Bronchial epithelial cell (primary cell): ENCODE data around the gene OTC. TPM values are rescaled to one million over a fixed set of nuclear protein-coding genes. Genes with fewer than 3 reads are reported as not detected.

Experiments used
- DNase-seq: peaks from one replicate; pipeline ENCODE4 v3.0.0-alpha.2; 2010; ENCODE audit warnings: low read depth
- FAIRE-seq: peaks from 2 replicates; lab custom pipeline; 2011; peaks lifted over from hg19 to GRCh38; lab: Jason Lieb, UNC
- H3K27me3 ChIP-seq: 2 replicates; pipeline ENCODE4 v1.5.1; 2011; ENCODE audit warnings: low read length; ENCODE audit not compliant: control insufficient read depth, insufficient read depth
- H3K36me3 ChIP-seq: 2 replicates; pipeline ENCODE4 v1.5.1; 2011; ENCODE audit warnings: low read length; ENCODE audit not compliant: control insufficient read depth, insufficient read depth
- H3K4me3 ChIP-seq: 2 replicates; pipeline ENCODE4 v1.5.1; 2011; ENCODE audit warnings: mild to moderate bottlenecking, low read depth, low read length, control low read depth
- CTCF ChIP-seq: IDR thresholded peaks from 2 replicates; pipeline ENCODE4 v1.5.1; 2011; ENCODE audit warnings: mild to moderate bottlenecking, moderate library complexity, low read length, control low read depth, inconsistent platforms; ENCODE audit not compliant: insufficient read depth, severe bottlenecking
- total RNA-seq: library from RNA; depleted of rRNA; stranded (reverse); fragments of >200 nt; gene quantifications from 2 replicates; pipeline ENCODE4 v1.2.1, GENCODE V29; 2014

OTC gene
- total RNA-seq, 1 donor from 2014 or later: not detected

DNA sequence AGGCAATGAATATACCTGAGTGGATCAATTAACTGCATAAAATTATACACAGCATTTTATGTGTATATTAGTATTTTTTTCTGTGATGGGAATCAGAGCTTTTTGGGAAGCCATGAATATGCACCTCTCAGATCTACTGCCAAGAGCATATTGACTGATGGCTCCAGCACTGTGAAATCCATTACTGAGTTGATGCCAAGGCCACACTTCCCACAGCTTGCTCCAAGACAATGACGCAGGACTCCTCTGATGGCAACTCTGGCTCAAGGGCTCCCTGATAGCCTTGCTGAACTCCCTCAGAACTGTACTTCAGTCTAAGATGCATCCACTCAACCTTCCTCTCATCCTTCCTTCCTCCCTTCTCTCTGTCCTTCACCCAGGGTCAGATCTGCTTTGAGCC, 82.7 kb downstream of the OTC start:
- TF ChIP-seq CTCF: no peak
- no peak for FAIRE-seq
- Histone ChIP-seq H3K36me3 (no peaks in the 10 kb centered on the region), H3K27me3 (no peaks in the 10 kb centered on the region), H3K4me3 (no peak overlapping the region)
- DNase-seq: no peak

DNA sequence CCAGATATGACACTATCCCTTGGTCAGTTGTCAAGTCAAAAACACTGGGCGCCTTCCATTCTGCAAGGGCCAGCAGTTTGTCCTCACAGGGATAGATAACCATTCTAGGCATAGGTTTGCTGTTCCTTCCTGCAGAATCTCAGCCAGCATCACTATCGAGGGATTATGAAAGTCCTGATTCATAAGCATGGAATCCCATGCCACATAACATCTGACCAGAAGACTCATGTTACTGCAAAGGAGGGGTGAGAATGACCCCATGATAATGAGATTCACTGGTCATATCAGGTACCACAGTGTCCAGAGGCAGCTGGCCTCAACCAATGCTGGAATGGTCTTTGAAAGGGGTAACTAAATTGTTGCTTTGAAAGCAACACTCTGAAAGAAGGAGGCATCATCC, 84.7 kb downstream of the OTC start:
- no peak for FAIRE-seq
- no peak for TF ChIP-seq CTCF
- H3K27me3 ChIP-seq: no peaks in the 10 kb centered on the region
- H3K4me3 ChIP-seq: no peak overlapping the region
- DNase-seq: peak; percentile 33
- no peaks in the 10 kb centered on the region for H3K36me3 ChIP-seq

DNA sequence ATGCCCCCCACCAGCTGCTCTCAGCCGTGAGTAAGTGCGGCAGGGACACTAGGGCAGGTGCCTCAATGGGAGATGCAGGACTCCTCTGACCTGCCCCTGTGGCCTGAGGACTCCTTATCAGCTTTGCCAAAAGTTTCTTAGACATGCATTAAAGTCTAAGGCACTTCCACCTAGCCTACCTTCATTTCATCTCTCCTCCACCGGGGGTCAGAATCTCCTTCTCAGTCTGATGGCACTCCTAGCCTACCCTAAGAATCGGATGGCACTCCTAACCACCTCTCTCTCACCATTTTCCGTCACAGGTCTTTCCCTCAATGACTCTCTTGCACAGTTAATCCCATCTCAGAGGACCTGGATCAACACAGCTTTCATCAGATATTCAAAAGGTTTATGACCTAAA, 85.9 kb downstream of the OTC start:
- TF ChIP-seq CTCF: no peak
- Histone ChIP-seq H3K4me3 (no peak overlapping the region), H3K36me3 (no peaks in the 10 kb centered on the region), H3K27me3 (no peaks in the 10 kb centered on the region)
- DNase-seq (no peak), FAIRE-seq (peak; percentile 60)

DNA sequence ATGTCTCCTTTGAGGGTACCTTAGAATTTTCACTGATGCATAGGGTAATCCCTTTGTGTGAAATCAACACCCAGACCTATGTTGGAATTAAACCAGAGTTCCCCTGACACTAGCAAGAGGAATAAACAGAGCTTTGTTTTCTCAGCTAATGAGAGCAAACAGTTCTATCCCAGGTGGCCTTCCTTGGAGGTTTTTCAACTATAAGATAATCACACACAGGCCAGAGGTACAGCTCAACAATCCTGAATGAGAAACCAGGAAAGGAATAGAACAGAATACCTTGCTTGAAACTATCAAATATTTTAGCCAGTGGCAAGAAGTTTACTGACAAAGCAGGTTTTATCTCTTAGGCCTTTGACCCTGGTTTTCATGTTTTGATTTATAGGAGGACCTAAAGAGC, 100.2 kb downstream of the OTC start:
- H3K27me3 ChIP-seq: no peaks in the 10 kb centered on the region
- no peaks in the 10 kb centered on the region for H3K36me3 ChIP-seq
- no peak overlapping the region for H3K4me3 ChIP-seq
- no peak for FAIRE-seq
- DNase-seq: no peak
- TF ChIP-seq CTCF: no peak

GRCh38 chrX:38458071-38458470, 105.7 kb downstream of the OTC start:
- DNase-seq (peak; percentile 25), FAIRE-seq (no peak)
- TF ChIP-seq CTCF: peak; percentile 33
- H3K27me3 ChIP-seq: no peaks in the 10 kb centered on the region
- no peaks in the 10 kb centered on the region for H3K36me3 ChIP-seq
- H3K4me3 ChIP-seq: no peak overlapping the region

- FAIRE-seq (no peak), DNase-seq (no peak)
- no peak overlapping the region for H3K4me3 ChIP-seq
These were observed 109.9 kb downstream of the OTC start for GRCh38 chrX:38462257-38462656.

More at GRCh38 chrX:38462257-38462656, 109.9 kb downstream of the OTC start:
- Histone ChIP-seq H3K36me3 (no peaks in the 10 kb centered on the region), H3K27me3 (no peaks in the 10 kb centered on the region)
- no peak for TF ChIP-seq CTCF
